HT-29 (cell line): ENCODE data around the gene ZNF839. TPM values are rescaled to one million over a fixed set of nuclear protein-coding genes. Genes with fewer than 3 reads are reported as not detected.
"Not testable (repeated sequence)": the region's sequence is repeated elsewhere in the genome, so short reads cannot be mapped to it uniquely, and the experiment has no call there.

Experiments
- DNase-seq: peaks from one replicate; pipeline ENCODE4 v3.0.0-alpha.2; 2015; ENCODE audit warnings: low spot score
- total RNA-seq: library from RNA; depleted of rRNA; stranded (reverse); fragments of >200 nt; shearing (Covaris generic); gene quantifications from 2 replicates; pipeline ENCODE4 v1.2.3, GENCODE V29; 2014

The ZNF839 gene
- total RNA-seq, 1 experiment from 2014 or later, result 4.0 TPM

DNA sequence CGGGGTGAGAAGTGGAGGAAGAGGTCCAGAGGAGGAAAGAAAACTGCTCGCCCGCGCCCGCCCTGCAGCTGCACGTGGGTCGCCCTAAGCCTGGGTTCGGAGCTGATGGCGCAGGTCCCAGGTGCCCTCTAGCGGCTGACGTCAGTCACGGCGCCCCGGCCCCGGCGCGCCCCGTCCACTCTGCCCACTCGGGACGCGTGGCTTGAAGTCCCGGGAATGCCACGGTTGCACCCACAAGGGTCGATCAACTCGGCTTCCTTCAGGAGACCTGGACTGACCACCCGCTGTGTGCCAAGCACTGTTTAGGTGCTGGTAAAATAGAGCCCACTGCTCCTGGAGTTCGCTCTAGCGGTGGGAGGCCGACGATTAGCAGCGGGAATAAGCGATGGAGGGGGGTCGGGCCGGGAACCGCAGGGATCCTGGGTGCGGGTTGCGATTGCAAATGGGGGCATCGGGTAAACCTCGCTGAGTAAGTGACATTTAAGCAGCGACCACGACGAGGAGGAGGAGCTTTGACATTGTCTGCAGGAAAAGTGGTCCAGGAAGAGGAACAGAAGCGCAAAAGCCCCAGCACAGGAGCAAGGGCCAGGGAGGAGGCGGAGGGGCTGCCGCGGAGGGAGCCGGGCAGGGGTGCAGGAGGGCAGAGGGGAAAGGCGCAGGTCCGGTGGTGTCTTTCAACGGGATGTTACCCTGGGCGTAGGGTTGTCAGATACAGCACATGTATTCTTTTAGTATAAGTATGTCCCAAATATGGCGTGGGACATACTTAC is 5.1 kb upstream of the ZNF839 start:
- peak; percentile 73 for DNase-seq

DNA sequence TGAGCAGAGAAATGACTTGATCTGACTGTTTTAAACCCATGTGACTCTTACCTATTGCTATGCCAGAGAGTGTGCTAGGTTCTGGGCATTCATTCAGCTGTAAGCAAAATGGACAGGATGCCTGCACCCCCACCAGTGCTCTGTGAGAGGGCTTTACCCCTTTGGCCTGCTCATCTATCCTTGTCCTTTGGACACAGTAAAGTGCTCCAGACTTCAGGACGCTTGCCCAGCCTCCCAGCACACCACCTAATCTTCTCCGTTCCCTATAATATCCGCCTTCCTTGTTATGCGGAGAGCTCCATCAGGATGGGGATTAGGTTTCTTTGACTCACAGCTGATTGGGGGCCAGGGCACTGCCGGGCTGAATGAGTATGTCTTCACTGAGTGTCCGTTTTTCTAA is 4.4 kb upstream of the ZNF839 start:
- DNase-seq, result no peak

- peak; percentile 53 for DNase-seq
These were observed 3.2 kb upstream of the ZNF839 start for GRCh38 chr14:102316338-102316742.

DNA sequence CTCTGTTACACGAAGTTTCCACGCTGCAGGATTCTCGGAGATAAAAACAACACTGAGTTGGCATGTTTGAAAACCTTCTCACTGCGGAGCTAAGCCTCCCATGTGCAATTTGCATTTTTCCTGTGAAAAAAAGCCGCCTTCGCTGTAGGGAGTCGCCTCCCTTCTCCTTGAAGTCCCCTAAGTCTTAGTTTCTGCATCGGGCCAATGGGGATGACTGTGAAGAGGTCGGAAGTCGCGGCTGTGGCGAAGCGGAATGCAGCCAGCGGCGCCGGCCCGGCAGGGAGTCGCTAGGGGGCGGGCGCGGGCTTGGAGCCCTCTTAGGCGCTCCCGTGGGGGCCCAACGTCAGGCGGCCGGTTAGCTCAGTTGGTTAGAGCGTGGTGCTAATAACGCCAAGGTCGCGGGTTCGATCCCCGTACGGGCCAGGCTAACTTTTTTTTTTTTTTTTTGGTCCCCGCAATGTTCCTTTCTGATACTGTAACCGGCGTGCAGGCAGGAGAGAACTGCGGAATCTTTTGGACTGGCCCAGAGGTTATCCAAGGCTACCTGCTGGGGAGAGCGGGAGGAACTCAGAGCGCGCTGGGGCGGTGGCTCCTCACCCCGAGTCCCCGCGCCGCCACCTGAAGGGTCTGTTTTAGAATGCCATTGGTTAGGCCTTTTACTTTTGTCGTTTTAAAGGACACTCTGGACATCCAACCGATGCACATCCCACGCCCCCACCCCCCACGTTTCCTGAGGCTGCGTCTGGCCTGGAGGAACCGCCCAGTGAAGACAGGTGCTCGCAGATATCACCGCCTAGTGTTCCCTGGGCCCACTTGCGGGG is 2.6 kb upstream of the ZNF839 start:
- peak; percentile 85 for DNase-seq

GRCh38 chr14:102317564-102318248 is 1.8 kb upstream of the ZNF839 start:
- DNase-seq, result peak; percentile 60

DNA sequence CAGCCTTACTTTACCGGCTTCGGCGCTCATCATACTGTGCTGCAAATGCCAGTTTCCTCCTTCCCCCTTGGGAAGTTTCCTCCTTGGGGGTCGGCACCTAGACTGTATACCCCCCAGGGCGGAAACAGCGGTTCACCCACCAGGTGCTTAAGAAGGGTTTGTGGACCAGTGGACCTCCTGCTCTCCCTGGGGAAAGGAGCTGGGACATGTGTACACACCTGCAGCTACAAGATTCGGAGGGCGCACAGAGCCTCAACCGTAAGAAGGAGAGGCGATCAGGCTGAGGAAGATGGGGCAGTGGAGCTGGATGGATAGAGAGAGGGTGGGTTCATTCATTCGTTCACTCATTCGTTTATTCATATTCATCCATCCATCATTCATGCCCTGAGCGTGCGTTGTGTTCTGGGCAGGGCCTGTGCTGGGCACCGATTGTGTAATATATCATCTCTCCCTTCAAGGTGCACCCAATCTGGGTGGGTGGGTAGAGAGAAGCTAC is 717 bp upstream of the ZNF839 start:
- DNase-seq, result no peak

GRCh38 chr14:102320033-102320660 is 601 bp downstream of the ZNF839 start:
- peak; percentile 17 for DNase-seq

DNA sequence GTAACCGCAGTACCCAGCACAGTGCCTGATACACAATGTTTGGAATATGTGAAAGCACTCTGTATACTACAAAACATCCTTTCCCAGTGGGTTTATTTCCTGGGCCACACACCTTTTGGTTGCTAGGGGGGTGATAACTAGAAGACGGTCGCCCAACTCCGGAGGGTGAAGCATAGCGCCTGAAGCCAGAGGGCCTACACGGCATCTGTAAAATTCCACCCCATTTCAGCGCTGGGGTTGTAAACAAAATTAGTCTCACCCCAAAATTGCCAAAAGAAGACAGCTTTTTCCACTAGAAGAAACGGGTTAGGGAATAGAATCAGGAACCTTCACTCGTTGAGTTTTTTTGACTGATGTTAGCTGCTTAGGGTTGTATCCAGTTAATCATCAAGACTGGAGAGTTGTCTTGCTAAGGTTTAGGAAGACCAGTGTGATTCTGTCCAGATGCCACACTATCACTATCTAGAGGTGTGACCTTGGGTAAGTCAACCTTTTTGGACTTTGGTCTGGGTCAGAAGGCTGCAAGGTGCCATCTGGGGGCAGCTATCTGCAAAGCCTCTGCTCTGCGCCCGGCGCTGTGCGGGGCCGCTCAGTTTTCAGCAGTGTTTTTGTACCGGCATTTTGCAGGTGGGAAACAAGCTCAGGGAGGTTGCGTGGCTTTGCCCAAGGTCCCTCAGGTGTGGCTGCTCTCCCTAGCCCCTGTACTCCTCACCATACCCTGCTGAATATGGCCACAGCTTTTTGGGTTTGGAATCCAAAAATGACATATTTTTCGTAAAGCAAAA is 1.3 kb downstream of the ZNF839 start:
- DNase-seq, result no peak

- no peak for DNase-seq
These were observed 2.2 kb downstream of the ZNF839 start for GRCh38 chr14:102321456-102322422.

DNA sequence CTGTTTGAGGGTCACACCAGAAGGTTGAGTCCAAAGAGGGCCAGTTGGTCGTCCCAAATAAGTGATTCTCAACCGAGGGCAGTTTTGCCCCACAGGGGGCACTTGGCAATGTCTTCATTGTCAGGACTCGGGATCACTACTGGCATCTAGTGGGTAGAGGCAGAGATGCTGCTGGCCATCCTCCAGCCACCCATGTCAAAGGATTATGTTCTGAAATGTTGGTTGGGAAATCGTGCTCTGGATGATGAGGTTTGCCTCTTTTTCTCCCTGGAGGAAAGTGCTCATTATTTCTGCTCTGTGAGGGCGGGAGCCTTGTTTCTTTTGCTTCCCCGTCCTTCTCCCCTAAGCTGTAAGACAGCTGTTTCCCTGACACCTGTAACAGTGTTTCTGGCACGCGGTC is 3.6 kb downstream of the ZNF839 start:
- DNase-seq, result peak; percentile 68

DNA sequence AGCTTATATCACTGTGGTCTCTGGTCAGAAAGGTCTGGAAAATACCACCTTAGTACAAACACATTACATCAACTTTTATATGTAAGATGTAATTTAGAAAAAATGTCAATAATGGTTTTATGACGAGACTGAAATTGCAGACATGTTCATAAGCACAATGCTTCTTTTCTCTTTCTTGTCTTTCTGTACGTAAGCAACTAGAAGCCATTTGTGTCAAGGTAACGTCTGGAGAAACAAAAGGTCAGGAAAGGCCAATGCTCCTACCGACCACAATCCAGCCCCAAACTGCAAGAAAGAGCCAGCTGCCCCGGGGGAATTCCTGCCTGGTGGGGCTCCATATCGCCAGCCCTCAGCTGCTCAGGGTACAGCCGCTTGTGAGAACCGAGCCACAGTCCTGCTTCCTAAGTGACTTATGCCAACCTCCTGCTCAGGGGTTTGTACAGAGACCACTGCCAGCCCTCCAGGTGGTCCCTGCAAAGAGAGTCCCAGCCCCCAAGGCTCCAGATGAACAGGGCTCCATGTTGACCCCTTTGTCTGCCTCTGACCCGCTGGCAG is 6.3 kb downstream of the ZNF839 start:
- no peak for DNase-seq

DNA sequence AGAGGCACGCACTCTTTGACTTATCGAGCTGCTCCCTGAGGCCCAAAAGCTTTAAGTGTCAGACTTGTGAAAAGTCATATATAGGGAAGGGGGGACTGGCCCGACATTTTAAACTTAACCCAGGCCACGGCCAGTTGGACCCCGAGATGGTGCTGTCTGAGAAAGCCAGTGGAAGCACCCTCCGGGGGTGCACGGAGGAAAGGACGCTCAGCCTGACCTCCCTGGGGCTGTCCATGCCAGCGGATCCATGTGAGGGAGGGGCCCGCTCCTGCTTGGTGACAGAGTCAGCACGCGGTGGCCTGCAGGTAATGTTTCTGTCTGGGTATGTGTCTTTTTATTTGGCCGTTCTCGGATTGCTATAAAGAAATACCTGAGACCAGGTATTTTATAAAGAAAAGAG is 7.0 kb downstream of the ZNF839 start:
- no peak for DNase-seq

- DNase-seq, result not testable (repeated sequence)
These were observed 9.8 kb downstream of the ZNF839 start for GRCh38 chr14:102329381-102329780.

- DNase-seq, result no peak
These were observed 11.3 kb downstream of the ZNF839 start for GRCh38 chr14:102330806-102331205.

- no peak for DNase-seq
These were observed 13.8 kb downstream of the ZNF839 start for GRCh38 chr14:102333390-102333789.

DNA sequence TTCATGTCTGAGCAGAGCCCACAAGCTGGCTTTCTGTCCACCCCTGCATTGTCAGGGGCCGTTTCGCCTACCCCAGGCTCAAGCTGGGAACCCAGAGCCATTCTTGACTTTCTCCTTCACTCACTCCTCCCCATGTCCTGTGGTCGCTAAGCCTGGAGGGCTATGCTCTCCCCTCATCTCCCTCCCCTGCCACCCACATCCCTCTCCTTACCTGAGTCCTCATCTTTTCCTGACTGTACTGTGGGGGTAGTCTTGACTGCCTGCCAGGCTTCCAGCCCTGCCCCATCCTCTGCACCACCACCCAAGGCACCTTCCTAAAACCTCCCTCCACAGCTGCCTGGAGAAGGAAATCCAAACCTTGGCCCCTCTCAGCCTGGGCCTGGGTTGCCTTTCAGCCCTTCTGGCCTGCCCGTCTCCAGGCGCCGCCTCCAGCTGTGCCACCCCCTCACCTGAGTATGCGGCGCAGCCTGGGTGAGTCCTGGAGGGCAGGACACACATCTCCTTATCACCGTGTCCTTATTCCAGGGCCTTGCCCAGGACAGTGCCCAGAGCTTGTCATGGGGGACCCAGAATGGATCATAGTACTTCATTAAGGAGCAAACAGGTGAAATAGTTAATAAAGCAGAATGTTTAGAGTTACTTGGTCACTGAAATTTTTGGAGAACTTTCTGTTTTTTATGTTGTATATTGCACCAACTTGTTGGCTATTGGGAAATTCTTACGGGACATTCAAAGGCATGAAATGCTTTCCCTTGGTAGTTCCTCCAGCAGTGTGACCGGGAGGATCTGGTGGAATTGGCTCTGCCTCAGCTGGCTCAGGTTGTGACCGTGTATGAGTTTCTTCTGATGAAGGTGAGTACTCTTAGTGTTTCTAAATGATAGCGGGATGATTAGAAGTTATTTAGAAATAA is 14.5 kb downstream of the ZNF839 start:
- no peak for DNase-seq

DNA sequence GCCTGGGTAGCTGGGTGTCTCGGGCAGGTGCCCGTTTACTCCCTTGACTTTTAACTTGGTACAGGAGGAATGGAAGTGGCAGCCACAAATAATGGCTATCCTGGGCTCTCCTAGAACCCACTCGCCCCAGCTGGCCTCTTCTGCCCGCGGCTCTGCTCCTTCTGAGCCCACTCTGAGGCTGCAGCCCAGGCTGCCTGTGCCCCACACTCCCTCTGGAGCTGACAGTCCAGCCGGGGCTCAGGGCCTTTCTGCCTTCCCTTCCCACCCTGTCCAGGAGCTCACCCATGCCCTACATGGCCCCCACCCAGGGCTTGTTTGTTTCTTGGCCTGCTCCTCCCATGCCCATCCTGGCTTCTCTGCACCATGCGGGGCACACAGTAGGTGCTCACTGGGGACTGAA is 15.6 kb downstream of the ZNF839 start:
- no peak for DNase-seq

GRCh38 chr14:102338724-102339123 is 19.2 kb downstream of the ZNF839 start:
- DNase-seq, result no peak
